Upper lobe of right lung (tissue), 1 donor: Measurements from ENCODE around the gene SGK1. TPM values are rescaled to one million over a fixed set of nuclear protein-coding genes. Genes with fewer than 3 reads are reported as not detected.

Source experiments
- ATAC-seq: fragments of 200-7000 bp; cut with Tn5 transposase; one replicate; pipeline ENCODE4 v1.9.1; 2020; ENCODE audit warnings: mild to moderate bottlenecking, moderate library complexity
- DNase-seq: peaks from one replicate; pipeline ENCODE4 v3.0.0-alpha.2; 2020
- H3K27ac ChIP-seq: fragments of 200-600 bp; one replicate; pipeline ENCODE4 v1.8.0; 2022
- H3K27me3 ChIP-seq: fragments of 200-600 bp; one replicate; pipeline ENCODE4 v1.8.0; 2022; ENCODE audit warnings: mild to moderate bottlenecking
- H3K36me3 ChIP-seq: fragments of 200-600 bp; one replicate; pipeline ENCODE4 v1.8.0; 2022
- H3K4me1 ChIP-seq: fragments of 200-600 bp; one replicate; pipeline ENCODE4 v1.8.0; 2022
- H3K4me3 ChIP-seq: fragments of 200-600 bp; one replicate; pipeline ENCODE4 v1.8.0; 2022; ENCODE audit warnings: mild to moderate bottlenecking
- H3K9me3 ChIP-seq: fragments of 200-600 bp; one replicate; pipeline ENCODE4 v1.8.0; 2022
- intact Hi-C: fragments of 100-400 bp; cut with DNase I; formaldehyde crosslinking; loops from one replicate; pipeline ENCODE4 v1.11.0; 2022
- total RNA-seq: library from RNA; stranded (reverse); fragmentation: NEBNext Ultra II Directional; extraction: Animal tissue kit (Norgen Biotek cat#: 25700); gene quantifications from one replicate; pipeline ENCODE4 v1.2.1, GENCODE V29; 2021
- TF ChIP-seq, protein P1 (sequence below): fragments of 200-600 bp; IDR thresholded peaks from one replicate; pipeline ENCODE4 v1.8.0; 2022; ENCODE audit warnings: antibody characterized with exemption
- donor health status: DM: no; HTN: yes; CAD: no; lungs with severe emphysema.

The SGK1 gene
- total RNA-seq, 1 donor from 2014 or later = 204 TPM

DNA sequence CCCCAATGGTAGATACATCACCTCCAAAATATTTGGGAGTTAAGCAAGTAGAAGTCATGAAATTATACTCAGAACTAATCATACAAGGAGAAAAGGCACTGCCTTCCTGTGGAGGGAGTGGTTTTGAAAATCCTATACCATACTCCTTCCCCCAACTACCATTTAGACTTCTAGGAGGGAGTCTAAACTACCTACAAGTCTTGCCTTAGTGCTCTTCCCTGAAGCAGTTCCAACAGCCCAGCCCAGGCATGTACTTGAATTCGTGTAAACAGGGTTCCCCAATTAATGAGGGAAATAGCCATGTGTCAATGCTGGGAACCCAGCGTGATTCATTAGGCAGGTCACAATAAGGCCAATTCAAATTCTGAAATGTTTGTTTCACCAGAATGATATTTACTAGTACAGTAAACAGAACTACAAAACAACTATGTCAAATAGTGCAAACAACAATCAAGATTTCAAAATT is 39.1 kb upstream of the SGK1 start:
- Histone ChIP-seq H3K27me3 (no peaks in the 10 kb centered on the region), H3K9me3 (no peaks in the 10 kb centered on the region), H3K4me1 (peaks cover 6% of the 10 kb centered on the region), H3K4me3 (no peak overlapping the region), H3K27ac (no peak overlapping the region), H3K36me3 (no peaks in the 10 kb centered on the region)
- peak; percentile 36 for ATAC-seq
- TF ChIP-seq, protein P1, sequence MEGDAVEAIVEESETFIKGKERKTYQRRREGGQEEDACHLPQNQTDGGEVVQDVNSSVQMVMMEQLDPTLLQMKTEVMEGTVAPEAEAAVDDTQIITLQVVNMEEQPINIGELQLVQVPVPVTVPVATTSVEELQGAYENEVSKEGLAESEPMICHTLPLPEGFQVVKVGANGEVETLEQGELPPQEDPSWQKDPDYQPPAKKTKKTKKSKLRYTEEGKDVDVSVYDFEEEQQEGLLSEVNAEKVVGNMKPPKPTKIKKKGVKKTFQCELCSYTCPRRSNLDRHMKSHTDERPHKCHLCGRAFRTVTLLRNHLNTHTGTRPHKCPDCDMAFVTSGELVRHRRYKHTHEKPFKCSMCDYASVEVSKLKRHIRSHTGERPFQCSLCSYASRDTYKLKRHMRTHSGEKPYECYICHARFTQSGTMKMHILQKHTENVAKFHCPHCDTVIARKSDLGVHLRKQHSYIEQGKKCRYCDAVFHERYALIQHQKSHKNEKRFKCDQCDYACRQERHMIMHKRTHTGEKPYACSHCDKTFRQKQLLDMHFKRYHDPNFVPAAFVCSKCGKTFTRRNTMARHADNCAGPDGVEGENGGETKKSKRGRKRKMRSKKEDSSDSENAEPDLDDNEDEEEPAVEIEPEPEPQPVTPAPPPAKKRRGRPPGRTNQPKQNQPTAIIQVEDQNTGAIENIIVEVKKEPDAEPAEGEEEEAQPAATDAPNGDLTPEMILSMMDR = no peak
- DNase-seq = no peak
- intact Hi-C loops = no loop called here

DNA sequence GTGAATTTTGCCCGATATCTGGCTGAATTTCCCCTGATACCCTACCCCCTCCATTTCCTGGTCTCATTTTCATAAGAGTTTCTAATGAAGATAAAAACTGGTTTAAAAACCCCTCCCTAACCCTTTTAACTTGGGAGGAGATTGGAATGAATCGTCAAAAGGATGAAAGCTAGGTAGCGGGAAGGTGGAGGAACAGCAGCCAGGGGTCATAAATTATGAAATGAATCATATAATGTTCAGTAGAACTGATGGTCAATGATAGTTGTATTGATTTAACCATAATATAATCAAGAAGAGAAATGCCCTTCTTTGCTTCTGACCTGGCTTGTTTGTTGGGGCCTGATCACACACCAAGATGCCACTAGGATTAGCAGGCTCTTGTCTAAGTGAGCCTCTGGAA is 38.5 kb upstream of the SGK1 start:
- H3K4me1 ChIP-seq = peaks cover 6% of the 10 kb centered on the region
- intact Hi-C loops = no loop called here
- H3K4me3 ChIP-seq = no peak overlapping the region

DNA sequence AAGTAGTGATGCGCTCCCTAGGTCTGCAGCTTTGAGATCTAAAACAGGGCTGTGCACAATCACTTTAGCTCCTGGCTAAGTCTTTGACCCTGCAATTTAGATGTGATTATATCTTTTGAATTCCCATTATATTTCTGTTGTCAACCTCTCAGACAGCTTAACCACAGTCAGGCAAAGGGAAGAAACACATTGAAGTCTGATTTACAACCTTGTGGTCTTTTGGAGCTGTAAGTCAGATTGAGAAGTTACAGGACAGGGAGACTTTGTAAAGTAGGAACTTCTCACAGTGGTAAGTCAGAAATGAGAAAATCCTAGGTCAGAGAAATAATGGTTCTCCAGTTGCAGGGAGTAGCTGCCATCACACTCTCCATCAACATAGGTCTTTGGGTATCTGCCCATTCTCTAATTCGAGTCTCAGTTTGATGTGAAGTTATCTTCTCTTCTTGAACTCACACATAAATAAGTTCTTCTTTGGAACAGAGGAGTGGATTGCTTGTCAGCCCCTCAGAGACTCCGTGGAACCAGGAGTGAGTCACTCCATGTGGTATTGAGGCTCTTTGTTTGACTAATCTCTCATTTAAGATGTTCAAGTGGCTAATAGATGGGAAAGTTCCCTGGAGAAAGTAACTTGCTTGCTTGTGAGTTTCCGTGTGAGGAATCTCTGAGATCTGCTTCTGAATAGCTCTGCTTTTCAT is 35.0 kb upstream of the SGK1 start:
- TF ChIP-seq, protein P1 = no peak
- ATAC-seq = no peak
- Histone ChIP-seq H3K27me3 (no peaks in the 10 kb centered on the region), H3K9me3 (no peaks in the 10 kb centered on the region), H3K4me3 (no peak overlapping the region), H3K4me1 (no peaks in the 10 kb centered on the region), H3K36me3 (no peaks in the 10 kb centered on the region), H3K27ac (no peak overlapping the region)
- DNase-seq = no peak
- intact Hi-C loops = no loop called here

More for the DNA sequence above, 38.5 kb upstream of the SGK1 start:
- DNase-seq (no peak), ATAC-seq (no peak)
- Histone ChIP-seq H3K27me3 (no peaks in the 10 kb centered on the region), H3K36me3 (no peaks in the 10 kb centered on the region), H3K9me3 (no peaks in the 10 kb centered on the region), H3K27ac (no peak overlapping the region)
- TF ChIP-seq, protein P1 = no peak

DNA sequence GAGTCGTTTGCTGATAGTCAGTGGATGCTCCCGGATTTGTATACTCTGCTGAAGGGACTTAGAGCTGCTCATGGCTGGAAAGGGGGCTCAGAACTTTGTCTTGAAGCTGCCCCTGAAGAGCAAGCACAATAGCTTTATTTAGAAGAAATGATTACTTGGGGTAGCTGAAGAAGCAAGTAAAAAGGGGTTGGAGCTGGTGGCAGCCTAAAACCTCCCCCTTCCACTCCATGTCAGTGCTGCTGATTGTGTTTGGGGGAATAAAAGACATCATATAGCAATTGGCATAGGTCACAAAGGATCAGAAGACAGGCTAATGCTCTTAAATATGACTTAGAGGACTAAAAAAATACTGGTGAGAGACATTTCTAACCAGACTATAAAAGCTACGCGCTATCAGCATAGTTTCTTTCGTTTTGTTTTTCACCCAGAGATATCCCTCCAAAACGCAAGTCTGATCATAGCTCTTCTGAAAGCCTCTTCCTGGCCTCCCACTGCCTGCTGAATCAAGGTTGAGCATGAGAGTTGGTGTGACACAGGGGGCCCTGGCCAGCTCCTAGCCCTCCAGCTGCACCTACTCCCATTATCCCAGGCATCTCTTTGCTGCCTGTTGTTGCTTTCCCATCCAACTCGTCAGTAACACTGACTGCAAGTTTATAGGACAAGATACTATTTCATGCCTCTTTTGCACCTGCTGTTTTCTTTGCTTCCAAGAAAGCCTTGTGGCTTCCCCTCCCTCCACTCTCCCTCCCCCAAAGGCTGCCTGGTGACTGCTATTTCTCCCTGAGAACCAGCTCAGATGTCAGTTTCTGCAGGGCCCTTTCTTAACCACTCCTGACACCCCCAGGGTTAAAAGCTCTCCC is 33.9 kb upstream of the SGK1 start:
- H3K36me3 ChIP-seq = no peaks in the 10 kb centered on the region
- TF ChIP-seq, protein P1 = no peak
- intact Hi-C loops = no loop called here
- no peak overlapping the region for H3K27ac ChIP-seq
- ATAC-seq (no peak), DNase-seq (no peak)
- H3K27me3 ChIP-seq = no peaks in the 10 kb centered on the region
- no peaks in the 10 kb centered on the region for H3K9me3 ChIP-seq
- no peaks in the 10 kb centered on the region for H3K4me1 ChIP-seq
- H3K4me3 ChIP-seq = no peak overlapping the region

DNA sequence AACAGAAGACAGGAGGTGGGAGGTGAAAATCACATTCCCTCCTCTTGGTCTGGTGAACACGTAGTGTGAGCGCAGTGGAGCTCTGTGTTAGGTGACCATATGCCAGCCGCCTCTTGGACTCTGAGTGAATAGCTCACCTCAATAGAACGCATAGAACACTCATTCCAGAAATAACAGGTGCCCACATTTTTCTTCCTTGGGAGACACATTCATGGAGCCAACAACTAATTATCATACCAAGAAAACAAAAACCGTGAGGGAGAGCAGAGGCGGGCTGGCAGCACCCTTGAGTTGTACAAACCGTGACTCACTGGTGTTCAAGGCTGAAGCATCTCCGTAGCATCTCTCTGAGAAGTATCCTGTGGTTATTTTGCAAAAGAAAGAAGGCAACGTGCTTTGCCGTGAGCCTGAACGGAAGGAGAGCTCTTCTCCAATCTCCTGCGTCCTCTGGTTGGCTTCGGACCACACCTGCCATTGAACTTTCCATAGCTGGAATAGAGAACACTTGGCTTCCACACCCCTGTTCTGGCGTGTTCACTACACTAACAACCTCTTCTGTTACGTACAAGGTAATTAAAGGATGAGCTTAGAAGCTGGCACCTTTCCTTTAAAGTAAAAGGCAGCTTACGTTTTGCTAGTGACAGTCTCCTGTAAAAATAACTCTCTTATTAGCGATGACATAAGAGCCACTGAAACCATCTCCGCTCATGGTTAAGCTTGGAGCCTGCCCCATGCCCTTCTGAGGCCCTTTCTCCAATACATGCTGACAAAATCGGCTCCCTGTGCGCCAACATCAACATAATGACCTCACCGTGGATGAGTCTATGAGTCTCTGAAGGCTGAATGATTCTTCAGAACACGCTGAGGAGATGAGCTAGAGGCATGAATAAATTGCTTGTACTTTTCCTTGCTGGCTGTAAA is 30.2 kb upstream of the SGK1 start:
- Histone ChIP-seq H3K4me3 (no peak overlapping the region), H3K27ac (no peak overlapping the region), H3K4me1 (no peaks in the 10 kb centered on the region), H3K9me3 (no peaks in the 10 kb centered on the region), H3K36me3 (no peaks in the 10 kb centered on the region), H3K27me3 (no peaks in the 10 kb centered on the region)
- TF ChIP-seq, protein P1 = no peak
- DNase-seq = no peak
- intact Hi-C loops = no loop called here
- no peak for ATAC-seq
